Testis (tissue), 3 donors: ENCODE data around the gene GPD1. TPM values are rescaled to one million over a fixed set of nuclear protein-coding genes. Genes with fewer than 3 reads are reported as not detected.

Experiments
- DNase-seq: peaks from one replicate; pipeline ENCODE4 v3.0.0-alpha.2; 2019
- H3K27ac ChIP-seq, 2 donors: fragments of 200-600 bp; sonication (generic); one replicate each; pipeline ENCODE4 v1.5.1; 2019
- H3K27me3 ChIP-seq: fragments of 200-600 bp; sonication (generic); one replicate; pipeline ENCODE4 v1.5.1; 2019
- H3K36me3 ChIP-seq: fragments of 200-600 bp; sonication (generic); one replicate; pipeline ENCODE4 v1.5.1; 2017; ENCODE audit warnings: low read depth; ENCODE audit errors: missing control alignments
- H3K4me1 ChIP-seq: fragments of 200-600 bp; sonication (generic); one replicate; pipeline ENCODE4 v1.5.1; 2019
- H3K4me3 ChIP-seq, 2 donors: fragments of 200-600 bp; sonication (generic); one replicate each; pipeline ENCODE4 v1.5.1; 2017 to 2019
- H3K9me3 ChIP-seq: fragments of 200-600 bp; sonication (generic); one replicate; pipeline ENCODE4 v1.5.1; 2017
- CTCF ChIP-seq, 3 experiments: fragments of 450-650 bp in 2 of 3; fragments of 200-600 bp in 1 of 3; sonication (generic) in 1 of 3; IDR thresholded peaks; one replicate each; pipeline ENCODE4 v1.5.1; 2016 to 2019; ENCODE audit warnings: antibody characterized with exemption in 3 of 3, mild to moderate bottlenecking in 2 of 3, moderate library complexity in 1 of 3
- POLR2A ChIP-seq: fragments of 450-650 bp; IDR thresholded peaks from one replicate; pipeline ENCODE4 v1.6.1; 2017; ENCODE audit warnings: antibody characterized with exemption, mild to moderate bottlenecking, moderate library complexity
- WGBS, 2 donors: methylation state at CpG; one replicate each; pipeline ENCODE4 v1.1.5; 2018; 5-methylcytosine and 5-hydroxymethylcytosine counted together
- intact Hi-C: fragments of 100-400 bp; cut with DNase I; formaldehyde crosslinking; loops from one replicate; pipeline ENCODE4 v1.15.1; 2023; ENCODE audit warnings: low total_unique reads
- polyA plus RNA-seq: library from polyadenylated mRNA; stranded (reverse); fragments of 350-450 nt; fragmentation: Illumina TruSeq; extraction: RNeasy Lipid Tissue Mini Kit (QIAGEN cat#74804); gene quantifications from one replicate; pipeline ENCODE4 v1.2.3, GENCODE V29; 2014; ENCODE audit warnings: low read depth, low replicate concordance; ENCODE audit not compliant: insufficient read depth
- total RNA-seq, 2 donors: library from RNA; depleted of rRNA; stranded (reverse); fragments of >200 nt; gene quantifications; one replicate each; pipeline ENCODE4 v1.2.3, GENCODE V29; 2016

Gene GPD1
- total and polyA plus RNA-seq, 3 donors from 2014 or later: 2.1 to 3.1 (median 2.4) TPM

GRCh38 chr12:50090391-50090790 is 13.4 kb upstream of the GPD1 start:
- WGBS, 2 donors: 55 to 69% methylated on average over 5 of the region's 5 CpGs
- Histone ChIP-seq H3K4me3 (no peak overlapping the region), H3K27ac (no peak overlapping the region), H3K27me3 (no peaks in the 10 kb centered on the region), H3K4me1 (peaks cover 5% of the 10 kb centered on the region), H3K9me3 (no peaks in the 10 kb centered on the region), H3K36me3 (no peaks in the 10 kb centered on the region)
- DNase-seq: no peak
- intact Hi-C loops: no loop called here
- TF ChIP-seq POLR2A (no peak), CTCF (IDR thresholded peaks at IDR 0.05) (no peak)

GRCh38 chr12:50097952-50098351 is 5.9 kb upstream of the GPD1 start:
- intact Hi-C loops: no loop called here
- no peak overlapping the region for H3K27ac ChIP-seq
- no peak overlapping the region for H3K4me3 ChIP-seq
- H3K4me1 ChIP-seq: peaks cover 12% of the 10 kb centered on the region
- no peaks in the 10 kb centered on the region for H3K9me3 ChIP-seq
- TF ChIP-seq POLR2A: no peak
- no peak for TF ChIP-seq CTCF (IDR thresholded peaks at IDR 0.05)
- 87 to 88% methylated on average over 6 of the region's 6 CpGs for WGBS, 2 donors
- DNase-seq: no peak
- no peaks in the 10 kb centered on the region for H3K27me3 ChIP-seq
- H3K36me3 ChIP-seq: no peaks in the 10 kb centered on the region

GRCh38 chr12:50099302-50100008 is 4.4 kb upstream of the GPD1 start:
- Histone ChIP-seq H3K4me1 (peaks cover 27% of the 10 kb centered on the region), H3K9me3 (no peaks in the 10 kb centered on the region), H3K36me3 (no peaks in the 10 kb centered on the region), H3K27me3 (no peaks in the 10 kb centered on the region), H3K27ac (no peak overlapping the region), H3K4me3 (no peak overlapping the region)
- no peak for DNase-seq
- no peak for TF ChIP-seq CTCF (IDR thresholded peaks at IDR 0.05)
- no peak for TF ChIP-seq POLR2A
- WGBS, 2 donors: 78 to 82% methylated on average over 5 of the region's 5 CpGs
- intact Hi-C loops: loop anchor here (10.0 kb wide), 1 partner anchor 75 kb away; no protein-coding TSS in a partner anchor

GRCh38 chr12:50100561-50100960 is 3.2 kb upstream of the GPD1 start:
- Histone ChIP-seq H3K4me1 (peaks cover 27% of the 10 kb centered on the region), H3K27ac (no peak overlapping the region), H3K4me3 (no peak overlapping the region), H3K27me3 (no peaks in the 10 kb centered on the region), H3K9me3 (no peaks in the 10 kb centered on the region), H3K36me3 (no peaks in the 10 kb centered on the region)
- intact Hi-C loops: loop anchor here (10.0 kb wide), 1 partner anchor 74 kb away; no protein-coding TSS in a partner anchor
- DNase-seq: no peak
- TF ChIP-seq POLR2A: no peak
- TF ChIP-seq CTCF (IDR thresholded peaks at IDR 0.05): no peak
- 89% methylated on average over 3 of the region's 3 CpGs for WGBS, 2 donors

- H3K27ac ChIP-seq: no peak overlapping the region
- 38 to 55% methylated on average over 3 of the region's 3 CpGs for WGBS, 2 donors
- intact Hi-C loops: loop anchor here (10.0 kb wide), 1 partner anchor 73 kb away; no protein-coding TSS in a partner anchor
Observed at GRCh38 chr12:50101663-50102062, 2.1 kb upstream of the GPD1 start.

More at GRCh38 chr12:50101663-50102062, 2.1 kb upstream of the GPD1 start:
- Histone ChIP-seq H3K4me3 (no peak overlapping the region), H3K27me3 (no peaks in the 10 kb centered on the region), H3K4me1 (peaks cover 27% of the 10 kb centered on the region), H3K36me3 (no peaks in the 10 kb centered on the region), H3K9me3 (no peaks in the 10 kb centered on the region)
- TF ChIP-seq POLR2A (no peak), CTCF (IDR thresholded peaks at IDR 0.05) (peak in 2 of 3 experiments; percentile 31 to 36)
- no peak for DNase-seq
